DOHH2 (cell line): ENCODE results near the gene PDE2A.

Experiments used
- EZH2phosphoT487 ChIP-seq: fragments of 200-600 bp; sonication (generic); IDR thresholded peaks from 2 replicates; pipeline ENCODE4 v1.6.1; 2017; ENCODE audit warnings: borderline replicate concordance, mild to moderate bottlenecking, antibody characterized with exemption, low read length, moderate library complexity, mixed read lengths
- TF ChIP-seq, protein P1 (sequence below): fragments of 200-600 bp; sonication (generic); IDR thresholded peaks from one replicate; pipeline ENCODE4 v1.5.1; 2014; ENCODE audit warnings: antibody characterized with exemption, mild to moderate bottlenecking, low read depth, low read length; ENCODE audit not compliant: poor library complexity, severe bottlenecking

DNA sequence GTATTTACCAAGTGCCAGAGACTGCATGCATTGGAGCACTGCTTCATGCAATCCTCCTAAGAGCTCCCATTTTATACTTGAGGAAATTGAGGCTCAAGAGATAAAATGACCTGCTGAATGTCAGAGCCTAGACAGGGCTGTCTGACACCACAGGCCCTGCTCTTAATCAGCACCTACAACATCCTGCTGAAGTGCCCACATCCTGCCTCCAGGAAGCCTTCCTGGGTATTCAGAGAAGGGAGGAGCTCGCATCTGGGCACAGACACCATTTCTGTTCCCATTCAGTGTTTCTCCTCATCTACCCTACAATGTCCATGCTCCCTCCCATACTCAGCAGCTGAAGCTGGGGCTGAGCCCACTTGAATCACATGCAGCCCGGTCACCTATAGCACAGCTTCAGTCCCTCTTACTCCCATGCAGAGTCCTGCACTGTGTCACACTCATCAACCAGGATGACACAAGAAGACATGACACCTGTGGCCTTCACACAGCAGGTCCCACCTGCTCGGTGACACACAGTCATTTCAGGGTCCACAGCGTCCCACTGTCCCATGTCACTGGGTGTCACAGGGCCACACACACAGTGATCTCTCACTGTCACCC is 53.1 kb downstream of the PDE2A start:
- TF ChIP-seq, protein P1, sequence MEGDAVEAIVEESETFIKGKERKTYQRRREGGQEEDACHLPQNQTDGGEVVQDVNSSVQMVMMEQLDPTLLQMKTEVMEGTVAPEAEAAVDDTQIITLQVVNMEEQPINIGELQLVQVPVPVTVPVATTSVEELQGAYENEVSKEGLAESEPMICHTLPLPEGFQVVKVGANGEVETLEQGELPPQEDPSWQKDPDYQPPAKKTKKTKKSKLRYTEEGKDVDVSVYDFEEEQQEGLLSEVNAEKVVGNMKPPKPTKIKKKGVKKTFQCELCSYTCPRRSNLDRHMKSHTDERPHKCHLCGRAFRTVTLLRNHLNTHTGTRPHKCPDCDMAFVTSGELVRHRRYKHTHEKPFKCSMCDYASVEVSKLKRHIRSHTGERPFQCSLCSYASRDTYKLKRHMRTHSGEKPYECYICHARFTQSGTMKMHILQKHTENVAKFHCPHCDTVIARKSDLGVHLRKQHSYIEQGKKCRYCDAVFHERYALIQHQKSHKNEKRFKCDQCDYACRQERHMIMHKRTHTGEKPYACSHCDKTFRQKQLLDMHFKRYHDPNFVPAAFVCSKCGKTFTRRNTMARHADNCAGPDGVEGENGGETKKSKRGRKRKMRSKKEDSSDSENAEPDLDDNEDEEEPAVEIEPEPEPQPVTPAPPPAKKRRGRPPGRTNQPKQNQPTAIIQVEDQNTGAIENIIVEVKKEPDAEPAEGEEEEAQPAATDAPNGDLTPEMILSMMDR = no peak
- no peak for TF ChIP-seq EZH2phosphoT487
